CD4-positive, alpha-beta memory T cell (primary cell): Measurements from ENCODE around the gene ATP2A1. TPM values are rescaled to one million over a fixed set of nuclear protein-coding genes. Genes with fewer than 3 reads are reported as not detected.
A peak's percentile ranks its signal among the peaks of the same experiment; 100 is the strongest.

ENCODE experiments used
- CTCF ChIA-PET: fragments of 350-600 bp; sonication (Branson Sonifier 250); formaldehyde crosslinking; loops from one replicate; lab custom pipeline; 2021; ENCODE audit warnings: inconsistent platforms; ENCODE audit not compliant: partially characterized antibody; lab: Charles Lee
- POLR2A ChIA-PET: fragments of 350-600 bp; sonication (Branson Sonifier 250); formaldehyde crosslinking; loops from one replicate; lab custom pipeline; 2021; ENCODE audit not compliant: partially characterized antibody; lab: Charles Lee
- DNase-seq, 5 donors: peaks; one replicate each; pipeline versions ENCODE4 v3.0.0 to v3.0.0-alpha.2; 2020 to 2022; ENCODE audit warnings: mixed read lengths in 1 of 5
- H3K27ac ChIP-seq: one replicate; pipeline ENCODE4 v1.7.0; 2013; ENCODE audit warnings: low read depth, low read length
- H3K27me3 ChIP-seq: 2 replicates; pipeline ENCODE4 v1.7.0; 2013; ENCODE audit warnings: mild to moderate bottlenecking, low read length, moderate library complexity; ENCODE audit not compliant: insufficient read depth
- H3K36me3 ChIP-seq: 2 replicates; pipeline ENCODE4 v1.7.0; 2013; ENCODE audit warnings: mild to moderate bottlenecking, low read length, moderate library complexity; ENCODE audit not compliant: insufficient read depth
- H3K4me1 ChIP-seq: 2 replicates; pipeline ENCODE4 v1.7.0; 2013; ENCODE audit warnings: mild to moderate bottlenecking, low read length, moderate library complexity; ENCODE audit not compliant: insufficient read depth
- H3K4me3 ChIP-seq, 2 donors: one replicate each; pipeline ENCODE4 v1.7.0; 2013; ENCODE audit warnings: low read length in 2 of 2, mild to moderate bottlenecking in 1 of 2
- H3K9me3 ChIP-seq, 2 donors: one replicate each; pipeline ENCODE4 v1.7.0; 2013; ENCODE audit warnings: low read length in 2 of 2, control low read depth in 1 of 2; ENCODE audit not compliant: control insufficient read depth in 1 of 2
- H3K27ac Mint-ChIP-seq, 7 donors: one replicate each; pipeline ENCODE4 v1.8.0; 2020 to 2021; ENCODE audit warnings: mixed read lengths in 7 of 7, mild to moderate bottlenecking in 6 of 7, inconsistent platforms in 3 of 7, moderate library complexity in 3 of 7
- H3K27me3 Mint-ChIP-seq, 2 donors: one replicate each; pipeline ENCODE4 v1.8.0; 2020 to 2021; ENCODE audit warnings: mixed read lengths in 2 of 2
- H3K36me3 Mint-ChIP-seq, 2 donors: one replicate each; pipeline ENCODE4 v1.8.0; 2020 to 2021; ENCODE audit warnings: mixed read lengths in 2 of 2, inconsistent platforms in 1 of 2, mild to moderate bottlenecking in 1 of 2
- H3K4me1 Mint-ChIP-seq, 4 donors: one replicate each; pipeline ENCODE4 v1.8.0; 2020 to 2021; ENCODE audit warnings: mixed read lengths in 4 of 4, mild to moderate bottlenecking in 1 of 4
- H3K4me3 Mint-ChIP-seq, 8 donors: one replicate each; pipeline ENCODE4 v1.8.0; 2020 to 2021; ENCODE audit warnings: mixed read lengths in 8 of 8, mild to moderate bottlenecking in 7 of 8, moderate library complexity in 6 of 8, inconsistent platforms in 3 of 8
- H3K9me3 Mint-ChIP-seq, 8 donors: one replicate each; pipeline ENCODE4 v1.8.0; 2020 to 2021; ENCODE audit warnings: mixed read lengths in 8 of 8, mild to moderate bottlenecking in 5 of 8, inconsistent platforms in 3 of 8, moderate library complexity in 1 of 8
- intact Hi-C: fragments of 100-400 bp; cut with micrococcal nuclease; formaldehyde crosslinking; loops from one replicate; pipeline ENCODE4 v1.15.1; 2023
- polyA plus RNA-seq, 2 donors: library from polyadenylated mRNA; unstranded; fragments of 300-500 nt; fragmentation: Illumina TruSeq; gene quantifications; one replicate each; pipeline ENCODE4 v1.2.3, GENCODE V29; 2021
- total RNA-seq, 2 experiments: library from RNA; stranded (reverse); gene quantifications; one replicate each; pipeline ENCODE4 v1.2.3, GENCODE V29; 2021

Gene ATP2A1
- total and polyA plus RNA-seq, 4 experiments from 2014 or later = 0.67 to 0.94 TPM; not detected in 2

DNA sequence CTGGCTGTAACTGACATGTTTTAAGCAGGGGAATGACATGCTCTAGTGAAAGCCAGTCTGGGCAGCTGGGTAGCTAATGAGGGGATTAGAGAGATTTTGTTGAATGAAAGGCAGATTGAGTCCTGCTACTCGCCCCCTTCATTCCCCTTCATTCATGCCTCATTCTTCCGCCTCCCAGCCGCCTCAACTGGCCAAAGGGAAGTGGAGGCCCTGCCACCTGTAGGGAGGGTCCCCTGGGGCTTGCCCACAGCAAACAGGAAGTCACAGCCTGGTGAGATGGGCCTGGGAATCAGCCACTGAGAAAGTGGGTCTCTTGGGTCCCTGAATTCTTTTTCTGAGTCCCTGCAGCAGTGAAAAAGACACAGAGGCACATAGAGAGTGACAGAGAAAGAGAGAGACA lies 52.4 kb downstream of the ATP2A1 start:
- peaks cover 11 to 24% (median 17%) of the 10 kb centered on the region in 4 donors for H3K4me1 Mint-ChIP-seq

DNA sequence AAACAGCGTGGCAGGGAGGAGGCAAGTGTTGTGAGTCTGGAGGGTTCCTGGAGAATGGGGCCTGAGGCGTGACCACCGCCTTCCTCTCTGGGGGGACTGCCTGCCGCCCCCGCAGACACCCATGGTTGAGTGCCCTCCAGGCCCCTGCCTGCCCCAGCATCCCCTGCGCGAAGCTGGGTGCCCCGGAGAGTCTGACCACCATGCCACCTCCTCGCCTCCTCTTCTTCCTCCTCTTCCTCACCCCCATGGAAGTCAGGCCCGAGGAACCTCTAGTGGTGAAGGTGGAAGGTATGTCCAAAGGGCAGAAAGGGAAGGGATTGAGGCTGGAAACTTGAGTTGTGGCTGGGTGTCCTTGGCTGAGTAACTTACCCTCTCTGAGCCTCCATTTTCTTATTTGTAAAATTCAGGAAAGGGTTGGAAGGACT lies 53.5 kb downstream of the ATP2A1 start, which contains the start of gene CD19:
CD19 (plus strand) TSS at position 171 of the 425 bp plus-strand sequence; CDS start at position 201, 30 bp downstream.
- H3K27ac ChIP-seq = no peak within 1 kb of the TSS
- Mint-ChIP-seq H3K27me3 (no peaks in the 10 kb centered on the region), H3K36me3 (no peaks in the 10 kb centered on the region), H3K4me3 (no peak within 1 kb of the TSS), H3K27ac (peak within 1 kb of the TSS; percentile 40 to 91 (median 72)), H3K9me3 (no peaks in the 10 kb centered on the region), H3K4me1 (peaks cover 16 to 28% (median 21%) of the 10 kb centered on the region in 4 donors)
- DNase-seq = no peak
- POLR2A ChIA-PET = interaction anchor here (1.9 kb wide), 1 partner anchor 86 kb away, joined by 5 read pairs; the partner anchor contains the start of gene TUFM
- no peak within 1 kb of the TSS for H3K4me3 ChIP-seq
- intact Hi-C loops = no loop called here
- no peaks in the 10 kb centered on the region for H3K36me3 ChIP-seq
- H3K27me3 ChIP-seq = no peaks in the 10 kb centered on the region
- no peaks in the 10 kb centered on the region for H3K9me3 ChIP-seq
- CTCF ChIA-PET = interaction anchor here (1.4 kb wide), 1 partner anchor 14 kb away, joined by 6 read pairs; no protein-coding TSS in a partner anchor
- peaks cover 17% of the 10 kb centered on the region for H3K4me1 ChIP-seq

More for the DNA sequence above, 52.4 kb downstream of the ATP2A1 start:
- H3K9me3 Mint-ChIP-seq = no peaks in the 10 kb centered on the region
- Histone ChIP-seq H3K36me3 (no peaks in the 10 kb centered on the region), H3K4me1 (peaks cover 13% of the 10 kb centered on the region), H3K9me3 (no peaks in the 10 kb centered on the region), H3K27ac (no peak overlapping the region), H3K4me3 (no peak overlapping the region), H3K27me3 (no peaks in the 10 kb centered on the region)
- H3K27ac Mint-ChIP-seq = peak overlapping the region; percentile 40 to 91 (median 72)
- DNase-seq = no peak
- no peaks in the 10 kb centered on the region for H3K27me3 Mint-ChIP-seq
- H3K36me3 Mint-ChIP-seq = peaks cover 0 to 3% of the 10 kb centered on the region in 2 donors
- no peak overlapping the region for H3K4me3 Mint-ChIP-seq
- POLR2A ChIA-PET = interaction anchor here (1.9 kb wide), 1 partner anchor 84 kb away, joined by 5 read pairs; the partner anchor contains the start of gene TUFM
- CTCF ChIA-PET = interaction anchor here (0.8 kb wide), 1 partner anchor 15 kb away, joined by 4 read pairs; no protein-coding TSS in a partner anchor
- intact Hi-C loops = no loop called here

- intact Hi-C loops = no loop called here
- no peak for DNase-seq
- no peaks in the 10 kb centered on the region for H3K27me3 ChIP-seq
- peak overlapping the region in 2 of 7 donors; percentile 36 to 44 for H3K27ac Mint-ChIP-seq
- H3K4me1 Mint-ChIP-seq = peaks cover 17 to 28% (median 22%) of the 10 kb centered on the region in 4 donors
- ChIA-PET CTCF (interaction anchor here (1.4 to 1.9 kb wide), 2 partner anchors 12 to 13 kb away, joined by 6 to 9 read pairs; no protein-coding TSS in a partner anchor), POLR2A (interaction anchor here (0.9 to 1.9 kb wide), 2 partner anchors 69 to 86 kb away, joined by 3 to 5 read pairs; partner anchors contain the start of genes SH2B1 and TUFM)
- H3K9me3 ChIP-seq = no peaks in the 10 kb centered on the region
- H3K4me3 ChIP-seq = no peak overlapping the region
- H3K4me3 Mint-ChIP-seq = no peak overlapping the region
- no peaks in the 10 kb centered on the region for H3K27me3 Mint-ChIP-seq
- no peaks in the 10 kb centered on the region for H3K36me3 Mint-ChIP-seq
- no peaks in the 10 kb centered on the region for H3K36me3 ChIP-seq
- peaks cover 23% of the 10 kb centered on the region for H3K4me1 ChIP-seq
- H3K27ac ChIP-seq = no peak overlapping the region
- no peaks in the 10 kb centered on the region for H3K9me3 Mint-ChIP-seq
Measured at GRCh38 chr16:28932339-28933141, 54.3 kb downstream of the ATP2A1 start.

DNA sequence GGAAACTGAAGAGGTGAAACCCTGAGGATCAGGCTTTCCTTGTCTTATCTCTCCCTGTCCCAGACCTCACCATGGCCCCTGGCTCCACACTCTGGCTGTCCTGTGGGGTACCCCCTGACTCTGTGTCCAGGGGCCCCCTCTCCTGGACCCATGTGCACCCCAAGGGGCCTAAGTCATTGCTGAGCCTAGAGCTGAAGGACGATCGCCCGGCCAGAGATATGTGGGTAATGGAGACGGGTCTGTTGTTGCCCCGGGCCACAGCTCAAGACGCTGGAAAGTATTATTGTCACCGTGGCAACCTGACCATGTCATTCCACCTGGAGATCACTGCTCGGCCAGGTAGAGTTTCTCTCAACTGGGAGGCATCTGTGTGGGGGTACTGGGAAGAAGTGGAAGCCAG lies 54.9 kb downstream of the ATP2A1 start:
- Mint-ChIP-seq H3K4me3 (no peak overlapping the region), H3K27me3 (no peaks in the 10 kb centered on the region), H3K4me1 (peaks cover 17 to 28% (median 22%) of the 10 kb centered on the region in 4 donors), H3K36me3 (no peaks in the 10 kb centered on the region), H3K27ac (no peak overlapping the region), H3K9me3 (no peaks in the 10 kb centered on the region)
- ChIA-PET POLR2A (interaction anchor here (0.9 kb wide), 1 partner anchor 70 kb away, joined by 3 read pairs; the partner anchor contains the start of gene SH2B1), CTCF (interaction anchor here (0.6 to 1.9 kb wide), 2 partner anchors 12 to 23 kb away, joined by 3 to 9 read pairs; no protein-coding TSS in a partner anchor)
- Histone ChIP-seq H3K4me3 (no peak overlapping the region), H3K4me1 (peaks cover 23% of the 10 kb centered on the region), H3K27ac (no peak overlapping the region), H3K27me3 (no peaks in the 10 kb centered on the region), H3K36me3 (no peaks in the 10 kb centered on the region), H3K9me3 (no peaks in the 10 kb centered on the region)
- intact Hi-C loops = no loop called here
- DNase-seq = no peak

DNA sequence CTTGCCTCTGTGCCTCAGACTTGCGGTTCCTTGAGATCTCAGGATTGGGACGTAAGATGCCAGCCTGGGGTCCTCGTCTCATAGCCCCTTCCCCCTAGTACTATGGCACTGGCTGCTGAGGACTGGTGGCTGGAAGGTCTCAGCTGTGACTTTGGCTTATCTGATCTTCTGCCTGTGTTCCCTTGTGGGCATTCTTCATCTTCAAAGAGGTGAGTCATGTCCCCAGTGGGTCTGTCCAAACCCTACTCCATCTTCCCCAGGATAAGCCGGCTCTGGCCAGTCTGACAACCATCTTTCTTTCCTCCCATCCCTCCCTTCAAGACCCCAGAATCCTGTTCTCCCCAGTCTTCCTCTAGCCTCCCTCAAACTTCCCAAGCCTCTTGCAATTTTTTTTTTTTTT lies 57.1 kb downstream of the ATP2A1 start:
- H3K4me1 ChIP-seq = peaks cover 23% of the 10 kb centered on the region
- Mint-ChIP-seq H3K4me1 (peaks cover 17 to 27% (median 20%) of the 10 kb centered on the region in 4 donors), H3K36me3 (no peaks in the 10 kb centered on the region), H3K27ac (peak overlapping the region in 5 of 7 donors; percentile 19 to 67 (median 62)), H3K27me3 (no peaks in the 10 kb centered on the region), H3K9me3 (no peaks in the 10 kb centered on the region), H3K4me3 (peak overlapping the region in 1 of 8 donors; percentile 25)
- POLR2A ChIA-PET = no interaction called here
- intact Hi-C loops = no loop called here
- H3K27ac ChIP-seq = no peak overlapping the region
- DNase-seq = no peak
- H3K36me3 ChIP-seq = no peaks in the 10 kb centered on the region
- H3K9me3 ChIP-seq = no peaks in the 10 kb centered on the region
- H3K4me3 ChIP-seq = no peak overlapping the region
- CTCF ChIA-PET = interaction anchor here (0.8 to 1.7 kb wide), 3 partner anchors 10 to 17 kb away, joined by 3 to 5 read pairs (median 4); no protein-coding TSS in a partner anchor
- no peaks in the 10 kb centered on the region for H3K27me3 ChIP-seq

GRCh38 chr16:28935924-28936783 lies 57.9 kb downstream of the ATP2A1 start:
- peak overlapping the region; percentile 30 to 34 for H3K4me3 ChIP-seq
- ChIA-PET POLR2A (interaction anchor here (0.7 to 1.2 kb wide), 6 partner anchors 9 to 112 kb away, joined by 3 to 8 read pairs (median 4); partner anchors contain the start of gene TUFM), CTCF (interaction anchor here (0.8 to 1.7 kb wide), 4 partner anchors 9 to 18 kb away, joined by 3 to 6 read pairs (median 4); no protein-coding TSS in a partner anchor)
- Mint-ChIP-seq H3K4me3 (peak overlapping the region; percentile 55 to 80 (median 74)), H3K4me1 (peaks cover 11 to 19% (median 12%) of the 10 kb centered on the region in 4 donors), H3K9me3 (no peaks in the 10 kb centered on the region), H3K36me3 (no peaks in the 10 kb centered on the region), H3K27me3 (no peaks in the 10 kb centered on the region), H3K27ac (peak overlapping the region; percentile 3 to 88 (median 46))
- H3K4me1 ChIP-seq = peaks cover 14% of the 10 kb centered on the region
- no peaks in the 10 kb centered on the region for H3K27me3 ChIP-seq
- no peaks in the 10 kb centered on the region for H3K9me3 ChIP-seq
- peak; percentile 83 to 85 (median 84) for DNase-seq
- intact Hi-C loops = no loop called here
- H3K36me3 ChIP-seq = no peaks in the 10 kb centered on the region
- no peak overlapping the region for H3K27ac ChIP-seq
